Measurements from ENCODE around the gene SIM1.

The SIM1 gene

GRCh38 chr6:100457311-100457990 lies 7.3 kb downstream of the SIM1 start:
- no peak for DNase-seq (ENCODE audit: low read depth in 2 of 2)

- DNase-seq (ENCODE audit: low read depth in 2 of 2), result no peak
These were observed 7.8 kb downstream of the SIM1 start for GRCh38 chr6:100456908-100457235.

- DNase-seq (ENCODE audit: low read depth in 2 of 2), result no peak
These were observed 8.4 kb downstream of the SIM1 start for GRCh38 chr6:100456141-100456907.

GRCh38 chr6:100455230-100456124 lies 9.2 kb downstream of the SIM1 start:
- no peak for DNase-seq (ENCODE audit: low read depth in 2 of 2)

GRCh38 chr6:100454551-100455229 lies 10.0 kb downstream of the SIM1 start:
- no peak for DNase-seq (ENCODE audit: low read depth in 2 of 2)

- no peak for DNase-seq (ENCODE audit: low read depth in 2 of 2)
These were observed 10.8 kb downstream of the SIM1 start for GRCh38 chr6:100453701-100454521.

GRCh38 chr6:100452998-100453397 lies 11.7 kb downstream of the SIM1 start:
- no peak for DNase-seq (ENCODE audit: low read depth in 2 of 2)

- DNase-seq (ENCODE audit: low read depth in 2 of 2), result no peak
These were observed 13.1 kb downstream of the SIM1 start for GRCh38 chr6:100451577-100451976.

GRCh38 chr6:100449239-100449691 lies 15.5 kb downstream of the SIM1 start:
- DNase-seq (ENCODE audit: low read depth in 2 of 2), result no peak

- DNase-seq (ENCODE audit: low read depth in 2 of 2), result no peak
These were observed 16.6 kb downstream of the SIM1 start for GRCh38 chr6:100447900-100448748.

- no peak for DNase-seq (ENCODE audit: low read depth in 2 of 2)
These were observed 17.4 kb downstream of the SIM1 start for GRCh38 chr6:100447081-100447899.

- no peak for DNase-seq (ENCODE audit: low read depth in 2 of 2)
These were observed 18.3 kb downstream of the SIM1 start for GRCh38 chr6:100446115-100447080.

- no peak for DNase-seq (ENCODE audit: low read depth in 2 of 2)
These were observed 19.2 kb downstream of the SIM1 start for GRCh38 chr6:100445512-100445911.

GRCh38 chr6:100440935-100441334 lies 23.8 kb downstream of the SIM1 start:
- no peak for DNase-seq (ENCODE audit: low read depth in 2 of 2)

- no peak for DNase-seq (ENCODE audit: low read depth in 2 of 2)
These were observed 29.4 kb downstream of the SIM1 start for GRCh38 chr6:100435299-100435698.

- DNase-seq (ENCODE audit: low read depth in 2 of 2), result no peak
These were observed 30.8 kb downstream of the SIM1 start for GRCh38 chr6:100433726-100434435.

GRCh38 chr6:100432136-100432535 lies 32.6 kb downstream of the SIM1 start:
- no peak for DNase-seq (ENCODE audit: low read depth in 2 of 2)
